Islet of Langerhans (tissue), 1 donor: Measurements from ENCODE around the gene CRYGA.

ENCODE experiments used
- FAIRE-seq: peaks from one replicate; lab custom pipeline; 2011; peaks lifted over from hg19 to GRCh38; lab: Jason Lieb, UNC

CRYGA gene

GRCh38 chr2:208163489-208163888, at the start of gene CRYGA:
TSS of gene CRYGA (minus strand) at chr2:208163589. CDS start at chr2:208163556, 33 bp downstream.
- no peak for FAIRE-seq

GRCh38 chr2:208210688-208211451, 47.5 kb upstream of the CRYGA start:
- FAIRE-seq, result no peak

- FAIRE-seq, result no peak
Measured at GRCh38 chr2:208208335-208209085, 45.1 kb upstream of the CRYGA start.

GRCh38 chr2:208207769-208208168, 44.4 kb upstream of the CRYGA start:
- no peak for FAIRE-seq

- no peak for FAIRE-seq
Measured at GRCh38 chr2:208204166-208204565, 40.8 kb upstream of the CRYGA start.

- FAIRE-seq, result no peak
Measured at GRCh38 chr2:208195531-208195930, 32.1 kb upstream of the CRYGA start.

GRCh38 chr2:208192611-208193236, 29.3 kb upstream of the CRYGA start:
- no peak for FAIRE-seq

- FAIRE-seq, result peak; percentile 41
Measured at GRCh38 chr2:208189810-208190503, 26.6 kb upstream of the CRYGA start, which contains the start of gene C2orf80. TSS of gene C2orf80 (minus strand) at chr2:208190030. CDS start at chr2:208186986, 3,044 bp downstream.

GRCh38 chr2:208189069-208189809, 25.9 kb upstream of the CRYGA start:
- FAIRE-seq, result no peak

- no peak for FAIRE-seq
Measured at GRCh38 chr2:208186893-208187292, 23.5 kb upstream of the CRYGA start.

GRCh38 chr2:208186465-208186864, 23.1 kb upstream of the CRYGA start:
- no peak for FAIRE-seq

GRCh38 chr2:208183972-208184705, 20.8 kb upstream of the CRYGA start:
- FAIRE-seq, result no peak

- FAIRE-seq, result no peak
Measured at GRCh38 chr2:208183526-208183925, 20.1 kb upstream of the CRYGA start.

GRCh38 chr2:208182835-208183234, 19.4 kb upstream of the CRYGA start:
- no peak for FAIRE-seq

GRCh38 chr2:208179028-208179609, 15.7 kb upstream of the CRYGA start:
- no peak for FAIRE-seq

GRCh38 chr2:208175840-208176153, 12.4 kb upstream of the CRYGA start:
- FAIRE-seq, result no peak

- FAIRE-seq, result peak; percentile 91
Measured at GRCh38 chr2:208175069-208175839, 11.9 kb upstream of the CRYGA start.

- FAIRE-seq, result no peak
Measured at GRCh38 chr2:208174144-208174543, 10.8 kb upstream of the CRYGA start.

- FAIRE-seq, result no peak
Measured at GRCh38 chr2:208172125-208172524, 8.7 kb upstream of the CRYGA start.
